Activated CD4-positive, alpha-beta T cell treated with anti-CD3 and anti-CD28 coated beads, Interleukin-2, Interleukin-6, amounts not matched to agents 100 ng/mL and 50 ng/mL, durations not matched to agents 16 hours and 8 hours (primary cell): ENCODE data around the gene NR1H2.
"Not testable (repeated sequence)": the region's sequence is repeated elsewhere in the genome, so short reads cannot be mapped to it uniquely, and the experiment has no call there.

ENCODE experiments used
- DNase-seq: peaks from one replicate; pipeline ENCODE4 v3.0.0-alpha.2; 2020

The NR1H2 gene

GRCh38 chr19:50376166-50377050, at the start of gene NR1H2:
Gene NR1H2 (plus strand): TSS chr19:50376457. CDS start chr19:50377606, 1,149 bp downstream.
- DNase-seq, result peak; percentile 97

GRCh38 chr19:50327013-50327412, 49.2 kb upstream of the NR1H2 start:
- DNase-seq, result no peak

- no peak for DNase-seq
Observed at GRCh38 chr19:50327461-50328223, 48.6 kb upstream of the NR1H2 start.

- DNase-seq, result peak; percentile 52
Observed at GRCh38 chr19:50328224-50328872, 47.9 kb upstream of the NR1H2 start.

- DNase-seq, result no peak
Observed at GRCh38 chr19:50328873-50329145, 47.4 kb upstream of the NR1H2 start.

GRCh38 chr19:50329146-50329925, 46.9 kb upstream of the NR1H2 start, which contains the start of gene KCNC3:
Gene KCNC3 (minus strand): TSS chr19:50329377. CDS start chr19:50329082, 295 bp downstream.
- peak; percentile 100 for DNase-seq

GRCh38 chr19:50329926-50330294, 46.3 kb upstream of the NR1H2 start:
- not testable (repeated sequence) for DNase-seq

- peak; percentile 95 for DNase-seq
Observed at GRCh38 chr19:50330365-50331078, 45.7 kb upstream of the NR1H2 start.

GRCh38 chr19:50331221-50331993, 44.9 kb upstream of the NR1H2 start:
- DNase-seq, result no peak

GRCh38 chr19:50331994-50332243, 44.3 kb upstream of the NR1H2 start:
- no peak for DNase-seq

- no peak for DNase-seq
Observed at GRCh38 chr19:50332244-50333038, 43.8 kb upstream of the NR1H2 start.

GRCh38 chr19:50333235-50333736, 43.0 kb upstream of the NR1H2 start:
- peak; percentile 95 for DNase-seq

GRCh38 chr19:50333737-50334617, 42.3 kb upstream of the NR1H2 start:
- DNase-seq, result peak; percentile 87

- DNase-seq, result no peak
Observed at GRCh38 chr19:50334741-50335421, 41.4 kb upstream of the NR1H2 start.

- DNase-seq, result not testable (repeated sequence)
Observed at GRCh38 chr19:50337031-50337430, 39.2 kb upstream of the NR1H2 start.

- no peak for DNase-seq
Observed at GRCh38 chr19:50340331-50340730, 35.9 kb upstream of the NR1H2 start.

GRCh38 chr19:50341091-50341564, 35.1 kb upstream of the NR1H2 start:
- peak; percentile 53 for DNase-seq

- peak; percentile 56 for DNase-seq
Observed at GRCh38 chr19:50344661-50345318, 31.5 kb upstream of the NR1H2 start.
